Fibroblast of villous mesenchyme (primary cell): ENCODE results near the gene DLG4. TPM values are rescaled to one million over a fixed set of nuclear protein-coding genes. Genes with fewer than 3 reads are reported as not detected.
"Not testable (repeated sequence)": the region's sequence is repeated elsewhere in the genome, so short reads cannot be mapped to it uniquely, and the experiment has no call there.

Experiments
- DNase-seq: peaks from one replicate; pipeline ENCODE4 v3.0.0-alpha.2; 2010; ENCODE audit warnings: low read depth
- H3K4me3 ChIP-seq: 2 replicates; pipeline ENCODE4 v1.5.1; 2011; ENCODE audit warnings: low read depth, mild to moderate bottlenecking, low read length
- total RNA-seq: library from RNA; depleted of rRNA; stranded (reverse); fragments of >200 nt; gene quantifications from 2 replicates; pipeline ENCODE4 v1.2.3, GENCODE V29; 2012
- TF ChIP-seq, protein P1 (sequence below): IDR thresholded peaks from 2 replicates; pipeline ENCODE4 v1.5.1; 2012; ENCODE audit warnings: low read depth, mild to moderate bottlenecking, low read length; ENCODE audit not compliant: insufficient read depth

DLG4 gene
- total RNA-seq, 1 donor: 14.2 TPM

GRCh38 chr17:7183433-7184090, 36.1 kb downstream of the DLG4 start:
- DNase-seq: no peak
- no peak overlapping the region for H3K4me3 ChIP-seq
- TF ChIP-seq, protein P1, sequence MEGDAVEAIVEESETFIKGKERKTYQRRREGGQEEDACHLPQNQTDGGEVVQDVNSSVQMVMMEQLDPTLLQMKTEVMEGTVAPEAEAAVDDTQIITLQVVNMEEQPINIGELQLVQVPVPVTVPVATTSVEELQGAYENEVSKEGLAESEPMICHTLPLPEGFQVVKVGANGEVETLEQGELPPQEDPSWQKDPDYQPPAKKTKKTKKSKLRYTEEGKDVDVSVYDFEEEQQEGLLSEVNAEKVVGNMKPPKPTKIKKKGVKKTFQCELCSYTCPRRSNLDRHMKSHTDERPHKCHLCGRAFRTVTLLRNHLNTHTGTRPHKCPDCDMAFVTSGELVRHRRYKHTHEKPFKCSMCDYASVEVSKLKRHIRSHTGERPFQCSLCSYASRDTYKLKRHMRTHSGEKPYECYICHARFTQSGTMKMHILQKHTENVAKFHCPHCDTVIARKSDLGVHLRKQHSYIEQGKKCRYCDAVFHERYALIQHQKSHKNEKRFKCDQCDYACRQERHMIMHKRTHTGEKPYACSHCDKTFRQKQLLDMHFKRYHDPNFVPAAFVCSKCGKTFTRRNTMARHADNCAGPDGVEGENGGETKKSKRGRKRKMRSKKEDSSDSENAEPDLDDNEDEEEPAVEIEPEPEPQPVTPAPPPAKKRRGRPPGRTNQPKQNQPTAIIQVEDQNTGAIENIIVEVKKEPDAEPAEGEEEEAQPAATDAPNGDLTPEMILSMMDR: no peak

GRCh38 chr17:7182101-7182500, 37.5 kb downstream of the DLG4 start:
- not testable (repeated sequence) for H3K4me3 ChIP-seq, DNase-seq

- no peak within 1 kb of the TSS for H3K4me3 ChIP-seq
- no peak for DNase-seq
- TF ChIP-seq, protein P1: no peak
Observed at GRCh38 chr17:7179317-7180254, 40.0 kb downstream of the DLG4 start, which contains the start of gene ASGR1. ASGR1 (minus strand) TSS chr17:7179370; CDS start chr17:7178563, 807 bp downstream.

DNA sequence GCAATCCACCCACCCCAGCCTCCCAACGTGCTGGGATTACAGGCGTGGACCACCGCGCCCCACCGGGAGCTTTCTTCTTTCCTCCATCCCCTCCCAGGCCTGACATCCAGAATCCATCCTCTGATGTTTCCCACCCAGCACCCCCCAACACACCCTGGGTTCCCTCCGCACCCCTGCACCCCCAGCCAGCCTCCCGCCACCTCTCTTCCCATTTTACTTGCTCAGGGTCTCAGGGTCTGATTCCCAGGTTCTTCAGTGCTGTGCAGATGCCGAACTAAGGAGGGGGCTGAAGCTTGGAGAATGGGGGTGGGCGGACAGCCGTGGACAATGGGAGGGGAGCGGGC, 40.7 kb downstream of the DLG4 start:
- TF ChIP-seq, protein P1: no peak
- H3K4me3 ChIP-seq: no peak overlapping the region
- no peak for DNase-seq

DNA sequence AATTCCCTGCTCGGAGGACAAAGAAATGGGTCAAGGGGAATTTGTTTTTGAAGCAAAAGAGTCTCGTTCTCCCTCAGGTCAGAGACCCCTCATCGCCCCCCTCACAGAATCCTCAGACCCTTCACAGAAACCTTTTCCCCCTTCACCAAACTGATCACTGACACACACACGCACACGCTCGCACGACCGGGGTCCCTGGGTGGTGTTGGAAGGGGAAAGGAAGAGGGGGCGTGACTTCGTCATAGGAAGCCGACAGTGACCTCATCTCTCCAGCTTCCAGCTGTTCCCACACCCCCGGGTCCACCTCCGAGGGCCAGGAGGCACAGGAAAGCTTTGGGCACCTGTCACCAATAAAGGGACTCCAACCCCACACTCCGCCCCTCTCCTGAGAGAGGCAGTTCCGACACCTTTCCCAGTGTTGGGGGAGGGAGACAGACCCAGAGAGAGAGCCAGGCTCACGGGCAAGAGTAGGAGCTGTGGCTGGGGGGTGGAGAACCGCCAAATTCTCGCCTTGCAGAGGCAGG, 41.6 kb downstream of the DLG4 start:
- TF ChIP-seq, protein P1: no peak
- peak overlapping the region; percentile 65 for H3K4me3 ChIP-seq
- peak; percentile 17 for DNase-seq

- TF ChIP-seq, protein P1: peak; percentile 75
- DNase-seq: peak; percentile 66
- peak overlapping the region; percentile 65 for H3K4me3 ChIP-seq
Observed at GRCh38 chr17:7177191-7177953, 42.3 kb downstream of the DLG4 start.

- H3K4me3 ChIP-seq: peak overlapping the region; percentile 65
- no peak for DNase-seq
Observed at GRCh38 chr17:7176841-7177190, 42.8 kb downstream of the DLG4 start.

More at GRCh38 chr17:7176841-7177190, 42.8 kb downstream of the DLG4 start:
- TF ChIP-seq, protein P1: no peak
